IPS-18c (cell line): ENCODE results near the gene HES1.
A peak's percentile ranks its signal among the peaks of the same experiment; 100 is the strongest.

Experiments
- H3K4me3 ChIP-seq: 2 replicates; pipeline ENCODE4 v1.7.0; 2013; ENCODE audit warnings: low read depth, mild to moderate bottlenecking, low read length, moderate library complexity; ENCODE audit not compliant: insufficient read depth
- H3K9me3 ChIP-seq: one replicate; pipeline ENCODE4 v1.6.1; 2013; ENCODE audit warnings: mild to moderate bottlenecking, low read length, moderate library complexity; ENCODE audit not compliant: control insufficient read depth, insufficient read depth

The HES1 gene

GRCh38 chr3:194134757-194135515 lies 1.0 kb upstream of the HES1 start:
- H3K4me3 ChIP-seq = peak overlapping the region; percentile 52

GRCh38 chr3:194135516-194135805 lies 487 bp upstream of the HES1 start:
- Histone ChIP-seq H3K4me3 (peak overlapping the region; percentile 52), H3K9me3 (no peaks in the 10 kb centered on the region)

More at GRCh38 chr3:194134757-194135515, 1.0 kb upstream of the HES1 start:
- no peaks in the 10 kb centered on the region for H3K9me3 ChIP-seq

DNA sequence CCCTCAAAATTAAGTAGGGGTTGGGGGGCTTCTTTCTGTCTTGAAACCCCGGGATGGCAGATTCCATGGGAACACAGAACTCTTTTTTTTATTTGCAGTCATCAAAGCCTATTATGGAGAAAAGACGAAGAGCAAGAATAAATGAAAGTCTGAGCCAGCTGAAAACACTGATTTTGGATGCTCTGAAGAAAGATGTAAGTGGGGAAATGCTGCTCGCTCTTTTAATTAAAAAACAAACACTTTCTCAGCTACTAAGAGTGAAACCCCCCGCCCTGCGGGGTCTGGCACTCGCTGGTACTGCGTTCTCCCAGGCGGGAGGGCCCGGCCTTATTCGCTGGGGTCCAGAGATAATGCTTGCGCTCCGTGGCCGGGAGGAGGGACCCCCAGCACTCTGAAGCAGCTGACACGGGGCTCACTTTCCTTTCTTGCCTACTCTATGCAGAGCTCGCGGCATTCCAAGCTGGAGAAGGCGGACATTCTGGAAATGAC lies 615 bp downstream of the HES1 start:
- Histone ChIP-seq H3K9me3 (no peaks in the 10 kb centered on the region), H3K4me3 (peak overlapping the region; percentile 77)

DNA sequence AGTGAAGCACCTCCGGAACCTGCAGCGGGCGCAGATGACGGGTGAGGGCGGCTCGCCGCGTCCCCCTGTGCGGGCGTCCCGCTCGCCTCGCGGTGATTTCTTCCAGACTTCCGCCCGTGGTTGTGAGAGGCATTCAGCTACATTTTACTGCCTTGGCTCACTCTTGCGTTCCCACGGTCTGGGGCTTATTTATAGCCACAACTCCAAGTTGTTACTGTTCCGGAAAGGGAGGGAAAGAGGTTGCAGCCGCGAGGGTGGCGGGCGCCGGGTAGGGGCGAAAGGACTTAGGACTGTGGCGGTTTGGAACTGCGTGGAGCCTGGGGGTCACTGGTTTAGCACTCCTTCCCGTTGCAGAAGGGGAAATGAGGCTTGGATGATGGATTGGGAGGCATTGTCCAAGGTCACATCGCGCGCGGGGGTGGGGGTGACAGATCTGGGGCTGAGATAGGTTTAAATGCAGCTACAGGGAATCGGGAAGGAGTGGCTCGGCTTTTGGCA lies 1.1 kb downstream of the HES1 start:
- Histone ChIP-seq H3K4me3 (peak overlapping the region; percentile 77), H3K9me3 (no peaks in the 10 kb centered on the region)

DNA sequence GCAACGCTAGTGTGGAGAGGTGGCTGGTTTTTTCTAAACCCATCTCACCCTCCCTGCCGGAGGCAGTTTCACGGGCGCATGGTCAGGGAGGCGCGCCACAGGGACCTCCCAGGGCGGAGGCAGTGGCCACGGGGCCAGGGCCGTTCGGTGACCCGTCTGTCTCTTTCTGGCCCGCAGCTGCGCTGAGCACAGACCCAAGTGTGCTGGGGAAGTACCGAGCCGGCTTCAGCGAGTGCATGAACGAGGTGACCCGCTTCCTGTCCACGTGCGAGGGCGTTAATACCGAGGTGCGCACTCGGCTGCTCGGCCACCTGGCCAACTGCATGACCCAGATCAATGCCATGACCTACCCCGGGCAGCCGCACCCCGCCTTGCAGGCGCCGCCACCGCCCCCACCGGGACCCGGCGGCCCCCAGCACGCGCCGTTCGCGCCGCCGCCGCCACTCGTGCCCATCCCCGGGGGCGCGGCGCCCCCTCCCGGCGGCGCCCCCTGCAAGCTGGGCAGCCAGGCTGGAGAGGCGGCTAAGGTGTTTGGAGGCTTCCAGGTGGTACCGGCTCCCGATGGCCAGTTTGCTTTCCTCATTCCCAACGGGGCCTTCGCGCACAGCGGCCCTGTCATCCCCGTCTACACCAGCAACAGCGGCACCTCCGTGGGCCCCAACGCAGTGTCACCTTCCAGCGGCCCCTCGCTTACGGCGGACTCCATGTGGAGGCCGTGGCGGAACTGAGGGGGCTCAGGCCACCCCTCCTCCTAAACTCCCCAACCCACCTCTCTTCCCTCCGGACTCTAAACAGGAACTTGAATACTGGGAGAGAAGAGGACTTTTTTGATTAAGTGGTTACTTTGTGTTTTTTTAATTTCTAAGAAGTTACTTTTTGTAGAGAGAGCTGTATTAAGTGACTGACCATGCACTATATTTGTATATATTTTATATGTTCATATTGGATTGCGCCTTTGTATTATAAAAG lies 1.8 kb downstream of the HES1 start:
- Histone ChIP-seq H3K4me3 (peak overlapping the region; percentile 77), H3K9me3 (no peaks in the 10 kb centered on the region)

DNA sequence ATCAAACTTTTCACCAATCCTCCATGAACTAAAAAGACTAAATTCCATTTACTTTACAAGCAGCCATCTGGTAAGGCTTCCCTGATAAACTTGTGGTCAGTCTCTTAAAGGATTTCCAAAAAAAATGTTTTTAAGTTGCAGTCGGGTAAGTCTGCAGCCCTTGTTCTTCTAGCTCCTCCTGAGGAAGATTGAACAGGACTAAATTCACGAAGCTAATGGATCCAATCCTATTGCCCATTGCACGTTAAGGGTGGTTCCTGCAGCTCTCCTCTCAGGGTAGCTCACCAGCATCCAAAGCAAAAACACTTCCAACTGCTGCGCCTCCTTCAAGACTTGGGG lies 2.8 kb downstream of the HES1 start:
- Histone ChIP-seq H3K9me3 (no peaks in the 10 kb centered on the region), H3K4me3 (peak overlapping the region; percentile 24; the same call in 1 of the 2 replicates)

DNA sequence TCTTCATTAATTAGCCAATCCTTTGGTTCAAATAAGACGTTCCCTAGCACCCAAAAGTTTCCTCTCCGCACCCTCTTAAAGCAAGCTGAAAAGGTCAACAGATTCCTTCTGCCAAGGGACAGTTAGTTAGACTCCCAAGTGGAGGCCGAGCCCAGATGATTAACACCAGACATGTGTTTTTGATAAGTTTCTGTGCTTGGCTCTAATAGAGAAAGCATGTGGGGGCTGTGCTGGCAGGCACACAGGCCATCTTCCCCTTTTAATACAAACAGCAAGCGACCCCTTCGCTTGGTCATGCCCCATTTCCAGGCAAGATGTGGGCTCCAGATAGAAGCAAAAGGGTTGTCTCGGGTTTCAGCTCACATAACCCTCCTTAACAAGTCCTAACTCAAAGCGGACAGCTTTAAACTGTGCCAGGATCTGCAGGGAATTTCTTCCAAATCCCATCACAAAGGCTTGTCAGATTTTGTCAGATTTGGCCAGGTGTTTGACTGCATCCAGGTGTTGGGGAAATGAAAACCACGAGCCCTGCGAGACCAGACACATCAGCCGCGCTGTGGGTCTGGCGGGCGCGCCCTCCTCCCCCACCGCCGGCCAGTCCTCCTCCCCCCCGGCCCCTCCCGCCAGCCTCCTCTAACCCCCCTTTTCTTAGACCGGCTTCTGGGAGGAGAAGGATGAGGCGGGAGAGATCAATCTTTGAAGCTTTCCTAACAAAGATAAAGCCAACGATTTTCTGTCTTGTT lies 3.3 kb downstream of the HES1 start:
- Histone ChIP-seq H3K4me3 (peak overlapping the region; percentile 24; the same call in 1 of the 2 replicates), H3K9me3 (no peaks in the 10 kb centered on the region)

GRCh38 chr3:194139814-194140391 lies 4.0 kb downstream of the HES1 start:
- H3K4me3 ChIP-seq = no peak overlapping the region
- no peaks in the 10 kb centered on the region for H3K9me3 ChIP-seq

GRCh38 chr3:194140520-194141414 lies 4.8 kb downstream of the HES1 start:
- H3K4me3 ChIP-seq = peak overlapping the region; percentile 32
- H3K9me3 ChIP-seq = no peaks in the 10 kb centered on the region

- Histone ChIP-seq H3K4me3 (peak overlapping the region; percentile 15; the same call in 1 of the 2 replicates), H3K9me3 (no peaks in the 10 kb centered on the region)
These were observed 5.6 kb downstream of the HES1 start for GRCh38 chr3:194141415-194142155.

DNA sequence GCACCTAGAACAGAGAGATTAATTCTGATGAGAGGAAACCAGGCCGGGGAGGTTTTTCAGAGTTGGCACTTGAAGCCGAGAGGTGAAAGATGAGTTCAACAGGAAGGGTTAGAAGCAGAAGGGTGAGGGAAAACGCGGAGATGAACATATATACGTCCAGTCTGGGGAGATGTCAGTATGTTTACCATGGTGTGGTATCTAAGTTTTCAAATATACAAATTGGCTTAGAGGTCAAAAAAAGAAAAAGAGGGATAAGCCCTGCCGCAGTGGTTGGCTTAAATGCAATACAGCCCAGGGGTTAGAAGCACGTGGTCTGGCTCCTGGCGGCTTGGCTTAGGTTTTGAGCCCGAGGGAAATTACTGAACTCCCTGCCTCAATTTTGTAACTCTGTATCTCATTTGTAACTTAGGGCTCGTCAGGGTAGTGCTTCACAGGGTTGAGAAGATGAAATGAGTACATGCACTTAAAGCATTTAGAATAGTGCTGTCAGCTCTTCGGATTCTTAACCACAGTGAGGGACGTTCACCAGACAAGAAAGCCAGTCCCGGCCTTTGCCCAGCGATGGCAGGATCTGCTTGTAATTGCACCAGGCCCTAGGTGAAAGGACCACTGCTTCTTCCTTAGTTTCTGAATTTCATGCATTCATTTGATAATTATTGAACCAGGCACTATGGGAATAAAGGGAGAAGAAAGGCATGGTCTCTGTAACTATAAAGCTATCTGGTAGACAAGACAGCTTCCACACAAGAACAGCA lies 6.4 kb downstream of the HES1 start:
- Histone ChIP-seq H3K4me3 (no peak overlapping the region), H3K9me3 (no peaks in the 10 kb centered on the region)

GRCh38 chr3:194145702-194146101 lies 9.8 kb downstream of the HES1 start:
- Histone ChIP-seq H3K9me3 (no peaks in the 10 kb centered on the region), H3K4me3 (no peak overlapping the region)

GRCh38 chr3:194147679-194148078 lies 11.7 kb downstream of the HES1 start:
- Histone ChIP-seq H3K4me3 (no peak overlapping the region), H3K9me3 (no peaks in the 10 kb centered on the region)

DNA sequence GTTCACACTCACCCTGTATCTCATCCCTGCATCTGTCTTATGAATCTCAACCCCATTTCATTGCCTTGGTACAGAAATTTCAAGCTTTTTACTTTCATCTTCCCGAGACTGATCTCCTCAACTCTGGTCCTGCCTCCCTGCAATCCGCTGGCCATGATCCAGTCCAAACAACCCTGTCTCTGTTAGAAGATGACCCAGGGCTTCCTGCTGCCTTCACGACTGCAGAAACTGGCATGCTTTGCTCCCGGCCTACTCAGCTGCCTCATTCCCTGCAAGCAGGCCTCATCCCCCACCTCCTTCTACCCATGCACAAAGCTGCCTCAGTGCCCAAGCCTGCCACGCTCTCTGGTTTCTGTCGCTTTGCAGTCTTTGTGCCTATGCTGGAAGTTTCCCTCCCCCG lies 12.4 kb downstream of the HES1 start:
- H3K9me3 ChIP-seq = no peaks in the 10 kb centered on the region

More for the DNA sequence above, 12.4 kb downstream of the HES1 start:
- H3K4me3 ChIP-seq = no peak overlapping the region
